Kidney capillary endothelial cell (primary cell): ENCODE results near the gene CBX4.

Experiments
- DNase-seq: peaks from one replicate; pipeline ENCODE4 v3.0.0-alpha.2; 2018; ENCODE audit warnings: low spot score

CBX4 gene

GRCh38 chr17:79829004-79829403, 10.2 kb downstream of the CBX4 start:
- no peak for DNase-seq

DNA sequence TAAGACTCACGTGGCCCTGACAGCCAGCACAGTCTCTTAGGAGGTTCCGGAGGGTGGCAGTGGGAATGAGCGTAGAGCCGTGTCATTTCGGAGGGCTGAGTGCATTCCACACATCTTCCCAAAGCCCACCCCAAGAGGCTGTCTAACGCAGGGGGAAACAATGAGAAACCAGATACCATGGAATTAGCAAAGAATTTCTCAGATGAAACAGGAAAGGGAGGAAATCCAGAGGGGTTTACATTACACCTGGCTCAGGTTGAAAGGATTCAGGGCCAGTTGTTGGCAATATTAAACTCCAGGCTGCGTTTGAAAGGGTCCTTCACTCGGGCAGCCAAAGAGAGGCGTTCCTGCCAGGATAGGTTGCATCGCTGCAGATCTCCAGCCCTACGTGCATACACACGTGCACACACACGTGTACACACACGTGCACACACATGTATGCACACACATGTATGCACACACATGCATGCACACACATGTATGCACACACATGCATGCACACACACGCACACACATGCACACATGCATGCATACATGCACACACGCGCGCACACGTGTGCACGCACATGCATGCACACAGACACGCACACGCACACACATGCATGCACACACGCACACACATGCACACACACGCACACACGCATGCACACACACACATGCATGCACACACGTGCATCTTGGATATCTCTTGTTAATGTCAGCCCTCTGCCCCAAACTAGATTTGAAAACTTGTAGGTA, 12.2 kb downstream of the CBX4 start:
- DNase-seq: no peak

DNA sequence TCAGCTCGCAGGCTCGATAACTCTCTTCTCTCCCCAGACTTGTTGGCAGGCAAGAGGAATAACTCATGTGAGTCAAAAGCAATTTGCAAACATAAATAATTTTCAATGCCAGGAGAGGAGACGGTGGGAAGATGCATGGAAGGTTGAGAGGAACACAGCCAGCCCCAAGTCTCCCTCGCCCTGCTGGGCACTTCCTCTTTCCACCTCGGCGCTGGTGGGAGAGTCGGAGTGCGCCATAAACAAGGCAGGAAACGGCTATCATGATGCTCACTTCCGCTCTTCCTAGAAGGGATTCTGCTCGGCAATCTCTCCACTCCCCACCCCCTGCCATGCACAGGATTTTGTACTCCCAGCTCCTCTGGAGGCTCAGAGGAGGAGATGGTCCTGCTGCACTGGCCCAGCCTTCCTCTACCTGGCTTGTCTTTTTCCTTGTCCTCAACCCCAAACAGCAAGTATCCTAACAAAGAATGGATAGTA, 13.0 kb downstream of the CBX4 start:
- no peak for DNase-seq

DNA sequence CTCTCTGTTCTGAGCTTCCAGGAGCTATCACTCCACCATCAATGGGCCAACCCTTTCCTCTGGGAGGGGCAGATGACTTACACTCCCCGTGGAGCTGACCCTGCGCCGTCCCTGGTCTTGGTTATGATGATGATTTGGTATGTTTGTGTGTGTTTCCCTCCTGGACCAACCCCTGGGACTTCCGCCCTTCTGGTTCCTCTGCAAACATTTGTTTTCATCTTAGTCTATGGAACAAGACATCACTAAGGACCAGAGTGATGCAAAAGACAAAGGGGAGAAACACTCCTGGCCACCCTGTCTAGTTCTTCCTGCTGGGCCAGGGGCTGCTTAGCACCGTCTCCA, 13.7 kb downstream of the CBX4 start:
- no peak for DNase-seq

- no peak for DNase-seq
Measured at GRCh38 chr17:79824893-79825579, 14.2 kb downstream of the CBX4 start.

DNA sequence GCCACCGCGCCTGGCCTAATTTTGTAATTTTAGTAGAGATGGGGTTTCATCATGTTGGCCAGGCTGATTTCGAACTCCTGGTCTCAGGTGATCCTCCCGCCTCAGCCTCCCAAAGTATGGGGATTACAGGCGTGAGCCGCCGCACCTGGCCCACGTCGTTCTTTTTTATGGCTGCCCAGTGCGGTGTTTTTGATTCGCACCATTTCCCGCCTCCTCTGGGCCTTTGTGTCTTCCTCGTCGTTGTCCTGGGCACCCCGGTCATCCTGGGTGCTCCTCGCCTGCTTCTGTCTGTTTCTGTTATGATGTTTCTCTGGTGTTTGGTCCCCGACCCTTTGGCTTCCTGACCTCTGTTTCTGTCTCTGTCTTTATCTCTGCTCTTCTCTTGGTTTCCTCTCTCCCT, 15.0 kb downstream of the CBX4 start:
- no peak for DNase-seq

DNA sequence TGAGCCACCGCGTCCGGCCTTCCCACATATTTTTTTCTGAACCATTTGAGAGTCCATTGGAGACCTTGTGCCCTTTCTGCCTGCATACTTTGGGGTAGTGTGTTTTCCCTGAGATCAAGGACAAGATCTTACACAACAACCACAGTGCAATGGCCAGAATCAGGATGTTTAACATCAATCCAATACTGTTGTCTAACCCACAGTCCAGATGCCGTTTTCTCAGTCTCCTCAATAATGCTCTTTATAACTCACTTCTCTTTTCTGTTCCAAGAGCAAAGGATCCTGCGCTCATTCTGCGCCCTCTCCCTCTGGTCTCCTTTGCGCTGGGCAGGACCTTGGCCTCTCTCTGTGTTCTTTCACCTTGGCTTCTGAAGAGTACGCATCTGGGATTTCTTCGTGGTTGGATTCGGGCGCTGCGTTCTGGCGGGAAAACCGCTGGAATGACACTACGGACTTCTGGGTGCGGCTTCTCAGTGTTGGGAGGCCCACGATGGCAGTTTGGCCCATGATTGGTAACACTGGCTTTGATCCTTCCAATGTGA, 16.6 kb downstream of the CBX4 start:
- no peak for DNase-seq

DNA sequence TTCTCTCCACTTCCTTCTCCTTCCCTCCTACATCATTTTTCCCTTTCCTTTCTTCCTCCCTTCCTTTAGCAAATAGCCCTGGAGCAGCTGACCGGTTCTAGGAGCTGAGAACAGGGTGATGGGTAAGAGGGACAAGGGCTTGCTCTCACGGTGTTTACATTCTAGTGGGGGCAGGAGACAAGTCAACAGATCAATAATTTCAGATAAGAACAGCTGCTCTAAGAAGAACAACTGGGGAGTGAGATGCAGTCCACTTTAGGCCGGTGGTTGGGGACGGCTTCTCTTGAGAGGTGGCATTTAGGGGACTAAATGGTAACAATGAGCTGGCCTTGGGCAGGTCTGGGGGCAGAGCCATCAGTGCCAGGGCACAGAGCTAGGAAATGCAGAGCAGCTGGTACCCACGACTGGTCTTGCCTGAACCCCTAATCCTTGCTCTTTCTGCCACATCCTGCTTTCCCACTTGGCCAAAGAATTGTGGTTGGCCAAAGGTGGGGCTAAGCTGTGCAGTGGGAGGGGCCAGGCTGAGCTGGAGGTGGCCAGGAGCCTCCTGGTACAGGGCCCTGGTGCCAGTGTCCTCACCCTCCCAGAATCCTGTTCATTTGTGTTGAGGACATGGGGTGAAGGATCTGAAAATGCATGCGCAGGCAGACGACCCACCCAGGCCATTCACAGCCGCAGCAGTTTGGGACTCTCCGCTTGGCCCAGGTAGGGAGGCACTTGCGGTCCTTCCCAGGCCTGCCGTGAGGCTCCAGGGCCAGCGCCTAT, 17.7 kb downstream of the CBX4 start:
- DNase-seq: no peak

- DNase-seq: no peak
Measured at GRCh38 chr17:79820959-79821330, 18.3 kb downstream of the CBX4 start.

DNA sequence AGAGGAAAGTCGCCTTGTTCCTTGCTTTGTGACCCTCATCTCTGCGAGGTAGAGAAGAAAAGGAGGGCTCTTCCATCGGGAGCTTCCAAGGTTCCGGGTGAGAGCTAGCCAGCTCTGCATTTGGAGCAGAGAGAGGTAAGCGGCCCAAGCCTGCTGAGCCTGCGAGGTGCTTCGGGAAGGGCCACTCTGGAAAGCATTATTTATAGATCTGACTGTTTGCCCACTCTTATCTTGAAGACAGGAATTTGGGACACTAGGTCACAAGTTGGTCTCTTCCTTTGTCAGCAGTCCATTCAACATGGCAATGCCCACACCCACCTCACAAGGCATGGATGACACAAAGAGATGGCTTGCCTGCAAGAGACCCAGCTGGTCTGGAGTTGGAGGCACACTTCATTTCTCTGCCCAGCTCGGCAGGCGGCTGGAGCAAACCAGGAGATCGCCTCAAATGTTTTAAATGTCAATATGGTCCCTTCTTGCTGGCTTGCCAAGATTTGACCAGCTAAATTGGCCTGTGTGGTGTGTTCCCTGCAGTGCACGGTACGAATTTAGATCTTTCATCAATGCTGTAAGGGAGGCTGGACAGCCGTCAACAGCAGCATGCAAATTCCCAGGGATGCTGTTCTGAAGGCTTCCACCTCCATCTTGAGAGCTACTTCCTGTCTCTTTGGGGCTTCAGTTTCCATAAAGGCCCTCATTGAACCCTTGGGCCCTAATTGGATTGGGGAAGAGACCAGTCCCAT, 19.5 kb downstream of the CBX4 start:
- DNase-seq: no peak

DNA sequence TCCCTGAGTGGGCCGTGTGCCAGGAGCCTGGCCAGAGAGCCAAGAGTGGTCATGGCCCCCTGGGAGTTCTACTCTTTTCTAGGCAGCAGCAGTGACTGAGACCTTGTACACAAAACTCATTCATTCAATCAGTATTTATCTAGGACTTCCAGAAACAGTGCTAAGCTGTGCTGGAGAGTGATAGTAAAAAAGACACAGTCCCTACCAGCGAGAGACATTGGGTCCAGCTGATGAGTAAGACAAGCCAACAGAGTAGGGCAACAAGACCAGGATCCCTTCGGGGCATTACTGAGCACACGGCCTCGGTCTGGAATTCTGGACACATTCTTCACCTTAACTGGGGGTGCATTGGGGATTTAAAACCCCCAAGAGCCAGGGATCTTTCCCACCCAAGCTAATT, 20.2 kb downstream of the CBX4 start:
- DNase-seq: no peak

GRCh38 chr17:79818026-79818758, 21.0 kb downstream of the CBX4 start:
- DNase-seq: no peak

- DNase-seq: no peak
Measured at GRCh38 chr17:79815836-79816461, 23.3 kb downstream of the CBX4 start.

DNA sequence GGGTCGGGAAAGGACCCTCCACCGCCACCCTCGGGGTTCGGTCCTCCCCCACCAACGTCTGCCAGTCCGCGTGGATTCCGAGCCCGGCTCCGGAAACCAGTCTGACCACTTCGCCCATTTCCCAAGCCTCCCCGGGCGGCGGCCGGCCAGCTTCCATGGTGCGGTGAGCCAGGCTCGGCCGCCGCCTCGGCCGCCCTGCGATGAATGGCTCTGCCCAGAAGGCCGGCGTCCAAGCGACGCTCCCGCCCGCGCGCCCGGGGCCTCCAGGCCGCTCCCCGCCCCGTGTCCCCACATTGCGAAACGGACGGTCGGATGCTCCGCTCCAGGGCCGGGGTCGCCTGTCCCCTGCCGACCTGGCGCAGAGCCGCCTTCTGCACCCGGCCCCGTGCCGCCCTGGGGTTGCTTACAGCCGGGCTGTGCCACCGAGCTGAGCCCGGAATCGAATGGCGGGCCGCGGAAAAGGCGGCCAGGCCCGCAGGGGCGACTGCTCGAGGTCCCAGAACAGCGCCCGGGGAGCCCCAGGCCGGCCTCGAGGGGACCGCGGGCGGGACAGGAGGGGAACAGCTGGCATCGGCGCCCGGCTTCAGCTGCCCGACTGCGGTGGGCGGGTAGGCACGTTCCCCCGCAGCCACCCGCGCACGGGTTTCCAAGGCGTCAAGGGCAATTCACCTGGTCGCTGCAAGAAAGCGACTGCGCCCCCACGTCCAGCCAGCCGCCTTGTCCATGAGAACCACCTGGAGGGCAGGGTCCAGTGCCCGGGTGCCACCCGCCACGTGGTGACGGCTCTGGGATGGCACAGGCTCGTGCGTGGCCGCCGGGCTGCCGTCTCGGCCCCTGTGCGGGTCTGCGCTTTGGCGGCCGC, 24.0 kb downstream of the CBX4 start:
- DNase-seq: no peak

GRCh38 chr17:79814127-79814973, 24.9 kb downstream of the CBX4 start:
- DNase-seq: no peak

DNA sequence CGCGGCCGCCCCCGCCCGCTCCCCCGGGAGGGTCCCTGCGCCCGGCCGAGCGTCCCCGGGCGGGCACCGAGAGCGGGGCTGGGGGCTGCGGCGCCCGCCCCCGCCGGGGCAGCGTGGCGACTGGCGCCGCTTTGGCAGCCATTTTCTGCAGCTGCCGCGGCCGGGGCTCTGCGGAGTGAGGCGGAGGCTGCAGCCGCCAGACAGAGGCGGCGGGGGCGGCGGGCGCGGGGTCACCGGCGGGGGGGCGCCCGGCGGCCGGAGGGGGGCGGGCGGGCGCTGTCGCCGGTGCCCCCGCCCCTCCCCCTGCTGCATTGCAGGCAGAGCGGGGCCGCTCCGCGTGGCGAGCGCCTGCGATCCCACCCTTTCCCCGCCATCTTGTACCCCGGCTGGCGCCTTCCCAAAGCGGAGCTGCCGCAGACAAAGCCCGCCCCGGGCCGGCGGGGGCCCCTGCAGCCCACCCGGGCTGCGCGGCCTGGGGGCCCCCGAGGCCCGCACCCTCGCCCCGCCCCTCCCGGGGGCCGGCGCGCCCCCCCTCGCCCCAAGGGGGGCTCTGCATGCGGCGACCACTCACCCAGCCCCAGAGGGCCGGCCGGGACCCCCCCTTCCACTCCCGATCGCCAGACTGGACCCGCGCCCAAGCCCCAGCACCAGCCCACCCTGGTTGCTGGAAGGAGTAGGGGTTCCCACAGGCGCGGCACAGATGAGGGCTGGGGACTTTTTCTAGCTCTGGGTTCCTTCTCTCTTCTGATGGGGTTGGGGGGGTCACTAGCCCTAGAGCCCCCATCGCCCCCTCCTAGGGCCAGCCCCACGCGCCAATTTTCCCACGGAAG, 25.7 kb downstream of the CBX4 start:
- no peak for DNase-seq

GRCh38 chr17:79812353-79813258, 26.6 kb downstream of the CBX4 start:
- no peak for DNase-seq
